Stimulated activated memory B cell treated with anti-CD40 and anti-IgM and Interleukin-4, amounts not matched to agents 10 μg/mL and 1 μg/mL and 100 μg/mL, for 72 hours (primary cell): ENCODE measurements around the gene RNF10.
"Not testable (repeated sequence)": the region's sequence is repeated elsewhere in the genome, so short reads cannot be mapped to it uniquely, and the experiment has no call there.

ENCODE experiments used
- ATAC-seq: fragments of 150-1000 bp; cut with Tn5 transposase; 2 replicates; pipeline ENCODE4 v1.10.0; 2021
- H3K27ac Mint-ChIP-seq: one replicate; pipeline ENCODE4 v1.8.0; 2022; ENCODE audit warnings: mild to moderate bottlenecking, mixed read lengths
- H3K27me3 Mint-ChIP-seq: one replicate; pipeline ENCODE4 v1.8.0; 2022; ENCODE audit warnings: mixed read lengths
- H3K36me3 Mint-ChIP-seq: one replicate; pipeline ENCODE4 v1.8.0; 2022; ENCODE audit warnings: mixed read lengths
- H3K4me1 Mint-ChIP-seq: one replicate; pipeline ENCODE4 v1.8.0; 2022; ENCODE audit warnings: mixed read lengths
- H3K4me3 Mint-ChIP-seq: one replicate; pipeline ENCODE4 v1.8.0; 2022; ENCODE audit warnings: mild to moderate bottlenecking, moderate library complexity, mixed read lengths
- H3K9me3 Mint-ChIP-seq: one replicate; pipeline ENCODE4 v1.8.0; 2022; ENCODE audit warnings: mixed read lengths

Gene RNF10

GRCh38 chr12:120602416-120602815, 68.3 kb downstream of the RNF10 start:
- H3K9me3 Mint-ChIP-seq, H3K4me1 Mint-ChIP-seq, ATAC-seq, H3K36me3 Mint-ChIP-seq, H3K4me3 Mint-ChIP-seq, H3K27ac Mint-ChIP-seq: not testable (repeated sequence)
- H3K27me3 Mint-ChIP-seq: peaks cover 53% of the 10 kb centered on the region

- no peak for ATAC-seq
- no peaks in the 10 kb centered on the region for H3K36me3 Mint-ChIP-seq
- no peak overlapping the region for H3K27ac Mint-ChIP-seq
- no peak overlapping the region for H3K4me3 Mint-ChIP-seq
- H3K27me3 Mint-ChIP-seq: peaks cover 14% of the 10 kb centered on the region
- H3K4me1 Mint-ChIP-seq: no peaks in the 10 kb centered on the region
- no peaks in the 10 kb centered on the region for H3K9me3 Mint-ChIP-seq
Observed at GRCh38 chr12:120610560-120610959, 76.4 kb downstream of the RNF10 start.

GRCh38 chr12:120611534-120611933, 77.4 kb downstream of the RNF10 start:
- not testable (repeated sequence) for ATAC-seq, H3K4me1 Mint-ChIP-seq, H3K9me3 Mint-ChIP-seq, H3K4me3 Mint-ChIP-seq, H3K27me3 Mint-ChIP-seq, H3K27ac Mint-ChIP-seq, H3K36me3 Mint-ChIP-seq

GRCh38 chr12:120614848-120615247, 80.7 kb downstream of the RNF10 start:
- Mint-ChIP-seq H3K4me1 (no peaks in the 10 kb centered on the region), H3K36me3 (no peaks in the 10 kb centered on the region)
- no peak for ATAC-seq

GRCh38 chr12:120617193-120617592, 83.0 kb downstream of the RNF10 start:
- not testable (repeated sequence) for H3K9me3 Mint-ChIP-seq, ATAC-seq, H3K4me1 Mint-ChIP-seq, H3K27ac Mint-ChIP-seq, H3K36me3 Mint-ChIP-seq, H3K4me3 Mint-ChIP-seq
- peaks cover 33% of the 10 kb centered on the region for H3K27me3 Mint-ChIP-seq

More at GRCh38 chr12:120614848-120615247, 80.7 kb downstream of the RNF10 start:
- Mint-ChIP-seq H3K9me3 (no peaks in the 10 kb centered on the region), H3K27ac (no peak overlapping the region), H3K4me3 (no peak overlapping the region), H3K27me3 (peaks cover 11% of the 10 kb centered on the region)

- not testable (repeated sequence) for H3K36me3 Mint-ChIP-seq, H3K27ac Mint-ChIP-seq, ATAC-seq, H3K9me3 Mint-ChIP-seq, H3K4me1 Mint-ChIP-seq, H3K4me3 Mint-ChIP-seq
- peaks cover 38% of the 10 kb centered on the region for H3K27me3 Mint-ChIP-seq
Observed at GRCh38 chr12:120617767-120618166, 83.6 kb downstream of the RNF10 start.

- no peak for ATAC-seq
- Mint-ChIP-seq H3K27ac (no peak overlapping the region), H3K27me3 (peaks cover 47% of the 10 kb centered on the region), H3K36me3 (no peaks in the 10 kb centered on the region), H3K4me1 (no peaks in the 10 kb centered on the region), H3K4me3 (no peak overlapping the region), H3K9me3 (no peaks in the 10 kb centered on the region)
Observed at GRCh38 chr12:120618954-120619615, 84.9 kb downstream of the RNF10 start.

- no peak for ATAC-seq
- Mint-ChIP-seq H3K27ac (no peak overlapping the region), H3K4me3 (no peak overlapping the region), H3K36me3 (no peaks in the 10 kb centered on the region), H3K4me1 (no peaks in the 10 kb centered on the region), H3K9me3 (no peaks in the 10 kb centered on the region), H3K27me3 (peaks cover 47% of the 10 kb centered on the region)
Observed at GRCh38 chr12:120620624-120621023, 86.5 kb downstream of the RNF10 start.

- Mint-ChIP-seq H3K4me1 (no peaks in the 10 kb centered on the region), H3K4me3 (peak overlapping the region; percentile 18), H3K27me3 (peaks cover 36% of the 10 kb centered on the region), H3K27ac (no peak overlapping the region), H3K9me3 (no peaks in the 10 kb centered on the region), H3K36me3 (no peaks in the 10 kb centered on the region)
- ATAC-seq: peak; percentile 20
Observed at GRCh38 chr12:120625557-120626419, 91.6 kb downstream of the RNF10 start.
